ENCODE data around the gene EIF2D. TPM values are rescaled to one million over a fixed set of nuclear protein-coding genes. Genes with fewer than 3 reads are reported as not detected.

EIF2D gene
- total and polyA plus RNA-seq, 2 experiments from 2014 or later = 31.4 to 53.4 TPM

DNA sequence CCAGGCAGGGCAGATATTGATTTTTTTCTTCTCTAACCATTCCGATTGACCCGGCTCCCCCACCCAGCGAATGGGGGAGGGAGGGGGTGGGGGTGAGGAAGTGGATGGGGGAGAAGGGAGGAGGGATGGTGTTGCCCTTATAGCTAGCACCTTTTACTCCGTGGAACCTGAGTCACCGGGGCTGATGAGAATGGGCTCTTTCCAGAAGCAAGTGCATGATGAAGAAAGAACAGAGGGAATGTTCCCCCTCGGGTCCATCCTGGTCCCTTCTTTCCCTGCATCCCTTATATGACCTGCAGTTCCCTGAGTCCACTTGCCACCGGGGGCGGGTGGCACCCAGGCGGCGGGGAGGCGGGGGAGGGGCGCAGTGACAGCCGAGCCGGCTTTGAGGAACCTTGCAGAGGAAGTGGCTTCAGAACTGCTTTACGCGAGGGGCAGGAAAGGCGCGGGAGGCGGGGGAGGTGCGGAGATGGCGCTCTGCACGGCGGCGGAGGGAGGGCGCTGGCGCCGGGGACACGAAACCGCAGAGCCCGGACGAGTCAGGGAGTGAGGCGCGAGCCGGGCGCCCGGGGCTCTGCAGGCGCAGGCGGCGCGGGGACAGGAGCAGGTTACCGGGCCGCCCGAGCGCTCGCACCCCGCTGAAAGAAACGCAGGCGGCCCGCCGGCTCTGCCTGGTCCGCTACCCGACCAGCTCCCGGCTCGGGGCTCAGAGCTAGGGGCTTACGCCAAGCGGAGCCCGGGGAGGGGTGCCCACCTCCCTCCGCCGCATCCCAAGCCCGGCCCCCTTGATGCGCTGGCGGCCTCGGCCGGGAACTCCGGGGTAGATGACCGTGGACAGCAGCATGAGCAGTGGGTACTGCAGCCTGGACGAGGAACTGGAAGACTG, 55.3 kb downstream of the EIF2D start:
- H3K9ac ChIP-seq = peak overlapping the region; percentile 43; the same call in 1 of the 2 replicates
- no peaks in the 10 kb centered on the region for H3K79me2 ChIP-seq (ENCODE audit: insufficient read depth)
- in situ Hi-C loops (cut with MboI) = no loop called here
- peak overlapping the region; percentile 85 for H3K4me2 ChIP-seq (ENCODE audit: unreplicated experiment)
- peak; percentile 71 for DNase-seq
- H3K4me3 ChIP-seq = peak overlapping the region; percentile 72
- no peaks in the 10 kb centered on the region for H3K27me3 ChIP-seq (replicated peaks; ENCODE audit: insufficient read depth)
- H3K27ac ChIP-seq = no peak overlapping the region
- H3K9me3 ChIP-seq (ENCODE audit: low read depth) = no peaks in the 10 kb centered on the region
- WGBS, 2 experiments (ENCODE audit: low coverage in 1 of 2, low lambda C conversion rate in 2 of 2, missing lambda C conversion rate in 2 of 2) = 3% methylated on average over 47 to 59 of the region's 67 CpGs
- H2AFZ ChIP-seq = peak overlapping the region; percentile 79
- no peaks in the 10 kb centered on the region for H3K36me3 ChIP-seq (ENCODE audit: low read depth)
- peaks cover 5% of the 10 kb centered on the region; the same call in 1 of the 2 replicates for H3K4me1 ChIP-seq (ENCODE audit: insufficient read depth)
- no peaks in the 10 kb centered on the region for H4K20me1 ChIP-seq (ENCODE audit: insufficient read depth)
- TF ChIP-seq EZH2 (IDR thresholded peaks at IDR 0.05; ENCODE audit: insufficient read depth, poor library complexity, severe bottlenecking) = no peak
- no peak for TF ChIP-seq EZH2phosphoT487 (IDR thresholded peaks at IDR 0.05; ENCODE audit: insufficient read depth, low read depth)
- no peaks in the 10 kb centered on the region for H3K9me2 ChIP-seq (ENCODE audit: insufficient read depth)
- H3F3A ChIP-seq (ENCODE audit: insufficient read depth) = no peaks in the 10 kb centered on the region

DNA sequence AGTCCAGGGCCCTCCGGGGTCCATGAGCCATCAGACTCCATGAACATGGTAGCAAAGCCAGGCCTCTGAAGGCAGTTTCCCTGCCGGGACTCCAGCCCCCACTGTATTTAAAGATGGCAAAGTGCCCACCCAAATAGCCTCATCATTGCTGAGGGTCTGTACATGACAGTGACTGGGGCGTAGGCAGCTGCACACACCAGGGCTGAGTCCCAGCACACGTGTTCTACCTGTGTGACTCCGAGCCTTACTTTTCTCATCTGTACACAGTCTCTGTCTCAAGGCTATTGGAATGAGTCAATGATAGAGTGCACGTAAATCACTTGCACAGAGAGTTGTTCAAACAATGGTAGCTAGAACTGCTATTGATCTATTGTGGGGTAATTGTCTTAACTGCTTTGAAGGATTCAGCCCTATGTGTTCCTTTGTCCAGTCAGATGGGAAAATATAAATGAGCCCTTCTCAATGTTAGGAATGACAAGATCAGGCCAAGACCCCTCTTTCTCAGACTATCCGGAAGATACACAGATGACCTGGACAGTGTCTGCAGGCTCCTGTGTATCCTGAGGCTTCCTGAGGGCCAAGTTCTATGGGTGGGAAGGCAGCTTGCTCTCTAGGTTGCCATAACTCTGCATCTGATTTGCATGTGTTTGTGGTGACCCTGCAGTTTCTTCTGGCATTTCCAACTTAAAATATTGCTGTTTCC, 56.1 kb downstream of the EIF2D start:
- no peaks in the 10 kb centered on the region for H3K27me3 ChIP-seq (replicated peaks; ENCODE audit: insufficient read depth)
- peaks cover 5% of the 10 kb centered on the region; the same call in 1 of the 2 replicates for H3K4me1 ChIP-seq (ENCODE audit: insufficient read depth)
- 81 to 88% methylated on average over 7 of the region's 7 CpGs for WGBS, 2 experiments (ENCODE audit: low coverage in 1 of 2, low lambda C conversion rate in 2 of 2, missing lambda C conversion rate in 2 of 2)

DNA sequence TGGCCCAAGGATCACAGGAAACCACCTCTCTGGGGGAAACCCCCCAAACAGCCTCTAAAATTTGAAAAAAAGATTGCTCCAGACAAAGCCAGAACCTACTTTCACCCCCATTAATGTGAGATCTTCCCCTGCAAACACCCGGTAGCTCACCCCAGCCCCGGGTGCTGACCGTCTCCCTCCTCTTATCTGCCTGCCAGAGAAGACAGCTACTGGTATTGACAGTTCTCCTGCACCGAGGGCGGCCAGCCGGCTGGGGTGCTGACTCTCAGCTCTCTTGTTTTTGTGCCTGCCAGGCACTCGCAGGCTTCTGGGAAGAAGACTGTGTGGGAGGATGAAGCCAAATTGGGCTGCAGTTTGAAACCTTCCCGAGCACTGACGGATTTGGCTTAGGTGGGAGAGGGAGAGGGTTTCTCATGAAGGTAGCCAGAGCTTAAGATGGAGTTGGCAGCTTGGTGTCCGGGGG, 56.8 kb downstream of the EIF2D start:
- Histone ChIP-seq H2AFZ (no peak overlapping the region), H3F3A (ENCODE audit: insufficient read depth) (no peaks in the 10 kb centered on the region), H3K4me1 (ENCODE audit: insufficient read depth) (peaks cover 5% of the 10 kb centered on the region; the same call in 1 of the 2 replicates), H4K20me1 (ENCODE audit: insufficient read depth) (no peaks in the 10 kb centered on the region), H3K27me3 (replicated peaks; ENCODE audit: insufficient read depth) (no peaks in the 10 kb centered on the region), H3K4me2 (ENCODE audit: unreplicated experiment) (no peak overlapping the region), H3K27ac (no peak overlapping the region), H3K9ac (no peak overlapping the region), H3K36me3 (ENCODE audit: low read depth) (no peaks in the 10 kb centered on the region), H3K9me2 (ENCODE audit: insufficient read depth) (no peaks in the 10 kb centered on the region), H3K4me3 (no peak overlapping the region), H3K79me2 (ENCODE audit: insufficient read depth) (no peaks in the 10 kb centered on the region), H3K9me3 (ENCODE audit: low read depth) (no peaks in the 10 kb centered on the region)
- in situ Hi-C loops (cut with MboI) = no loop called here
- WGBS, 2 experiments (ENCODE audit: low coverage in 1 of 2, low lambda C conversion rate in 2 of 2, missing lambda C conversion rate in 2 of 2) = 43 to 49% methylated on average over 10 of the region's 10 CpGs
- peak; percentile 46 for DNase-seq
- TF ChIP-seq EZH2 (IDR thresholded peaks at IDR 0.05; ENCODE audit: insufficient read depth, poor library complexity, severe bottlenecking) (no peak), EZH2phosphoT487 (IDR thresholded peaks at IDR 0.05; ENCODE audit: insufficient read depth, low read depth) (no peak)

More for the DNA sequence above, 56.1 kb downstream of the EIF2D start:
- Histone ChIP-seq H3K9ac (no peak overlapping the region), H4K20me1 (ENCODE audit: insufficient read depth) (no peaks in the 10 kb centered on the region), H3K4me2 (ENCODE audit: unreplicated experiment) (no peak overlapping the region), H3K36me3 (ENCODE audit: low read depth) (no peaks in the 10 kb centered on the region), H3K9me3 (ENCODE audit: low read depth) (no peaks in the 10 kb centered on the region), H3K9me2 (ENCODE audit: insufficient read depth) (no peaks in the 10 kb centered on the region), H3K4me3 (no peak overlapping the region), H2AFZ (no peak overlapping the region), H3K27ac (no peak overlapping the region), H3F3A (ENCODE audit: insufficient read depth) (no peaks in the 10 kb centered on the region), H3K79me2 (ENCODE audit: insufficient read depth) (no peaks in the 10 kb centered on the region)
- in situ Hi-C loops (cut with MboI) = no loop called here
- no peak for TF ChIP-seq EZH2 (IDR thresholded peaks at IDR 0.05; ENCODE audit: insufficient read depth, poor library complexity, severe bottlenecking)
- TF ChIP-seq EZH2phosphoT487 (IDR thresholded peaks at IDR 0.05; ENCODE audit: insufficient read depth, low read depth) = no peak
- DNase-seq = no peak

DNA sequence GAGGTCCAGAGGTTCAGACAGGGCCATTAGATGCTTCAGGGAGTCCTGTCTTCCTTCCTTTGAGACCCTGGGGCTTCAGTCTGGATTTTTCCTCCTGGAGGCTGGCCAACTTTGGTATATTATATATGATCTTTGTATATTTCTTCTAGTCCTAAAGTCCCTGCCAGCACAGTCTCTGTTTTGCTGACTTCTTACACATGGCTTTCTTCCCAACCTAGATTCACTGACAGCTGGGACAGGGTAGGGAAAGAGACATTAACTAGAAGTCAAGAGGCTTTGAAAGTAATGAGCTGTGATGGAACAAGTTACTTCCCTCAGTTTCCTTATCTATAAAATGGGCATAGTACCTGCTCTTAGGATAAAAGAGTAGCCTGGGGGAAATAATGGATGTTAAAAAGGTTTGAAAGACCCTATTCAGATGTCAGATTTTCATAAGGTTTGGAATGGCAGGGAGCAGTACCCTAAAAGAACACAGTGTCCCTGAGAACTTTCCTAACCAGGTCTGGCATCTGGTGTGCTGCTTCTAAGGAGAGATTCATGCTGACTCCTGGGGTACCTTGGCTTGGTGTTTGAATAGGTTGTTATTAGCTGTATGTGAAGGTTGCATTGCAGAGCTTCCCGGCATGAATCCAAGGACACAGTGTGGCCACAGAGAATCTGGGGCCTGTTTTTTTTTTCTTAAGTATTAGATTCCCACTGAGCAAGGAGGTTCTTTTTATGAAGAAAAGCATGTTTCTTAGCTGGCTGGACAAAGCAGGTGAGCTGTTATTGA, 57.4 kb downstream of the EIF2D start:
- H3K9me3 ChIP-seq (ENCODE audit: low read depth) = no peaks in the 10 kb centered on the region
- DNase-seq = no peak
- H3K27me3 ChIP-seq (replicated peaks; ENCODE audit: insufficient read depth) = no peaks in the 10 kb centered on the region
- WGBS, 2 experiments (ENCODE audit: low coverage in 1 of 2, low lambda C conversion rate in 2 of 2, missing lambda C conversion rate in 2 of 2) = 94 to 100% methylated on average over 1 of the region's 1 CpG
- TF ChIP-seq EZH2 (IDR thresholded peaks at IDR 0.05; ENCODE audit: insufficient read depth, poor library complexity, severe bottlenecking) (no peak), EZH2phosphoT487 (IDR thresholded peaks at IDR 0.05; ENCODE audit: insufficient read depth, low read depth) (no peak)
- H3K4me3 ChIP-seq = no peak overlapping the region
- H3K9me2 ChIP-seq (ENCODE audit: insufficient read depth) = no peaks in the 10 kb centered on the region
- H3F3A ChIP-seq (ENCODE audit: insufficient read depth) = no peaks in the 10 kb centered on the region
- no peaks in the 10 kb centered on the region for H3K36me3 ChIP-seq (ENCODE audit: low read depth)
- H3K9ac ChIP-seq = no peak overlapping the region
- no peaks in the 10 kb centered on the region for H3K79me2 ChIP-seq (ENCODE audit: insufficient read depth)
- H3K4me1 ChIP-seq (ENCODE audit: insufficient read depth) = peaks cover 5% of the 10 kb centered on the region; the same call in 1 of the 2 replicates
- no peak overlapping the region for H3K27ac ChIP-seq
- in situ Hi-C loops (cut with MboI) = no loop called here
- no peak overlapping the region for H2AFZ ChIP-seq
- H4K20me1 ChIP-seq (ENCODE audit: insufficient read depth) = no peaks in the 10 kb centered on the region
- no peak overlapping the region for H3K4me2 ChIP-seq (ENCODE audit: unreplicated experiment)

All from GM23248 (cell line).